Activated CD8-positive, alpha-beta memory T cell treated with anti-CD3 and anti-CD28 coated beads, Interleukin-2, amount 50 U/mL, for 4 hours (primary cell): ENCODE results near the gene DOK1.

Experiments
- DNase-seq: peaks from one replicate; pipeline ENCODE4 v3.0.0-alpha.2; 2020

The DOK1 gene

GRCh38 chr2:74603282-74604000, 48.9 kb downstream of the DOK1 start:
- DNase-seq: no peak

GRCh38 chr2:74606927-74607326, 52.4 kb downstream of the DOK1 start:
- DNase-seq: no peak
